Ascending aorta (tissue), 2 donors: ENCODE results near the gene CNPY4. TPM values are rescaled to one million over a fixed set of nuclear protein-coding genes. Genes with fewer than 3 reads are reported as not detected.

ENCODE experiments used
- DNase-seq, 2 donors: peaks; one replicate each; pipeline ENCODE4 v3.0.0-alpha.2; 2019; ENCODE audit warnings: low spot score in 2 of 2
- H3K27ac ChIP-seq, 2 donors: fragments of 200-600 bp; sonication (generic); one replicate each; pipeline ENCODE4 v1.5.1; 2016 to 2017; ENCODE audit warnings: mild to moderate bottlenecking in 1 of 2
- H3K27me3 ChIP-seq: fragments of 200-600 bp; sonication (generic); one replicate; pipeline ENCODE4 v1.5.1; 2017
- H3K36me3 ChIP-seq, 2 donors: fragments of 200-600 bp; sonication (generic); one replicate each; pipeline ENCODE4 v1.5.1; 2016
- H3K4me1 ChIP-seq, 2 donors: fragments of 200-600 bp; sonication (generic); one replicate each; pipeline ENCODE4 v1.5.1; 2016 to 2017; ENCODE audit warnings: mild to moderate bottlenecking in 1 of 2
- H3K4me3 ChIP-seq, 2 donors: fragments of 200-600 bp; sonication (generic); one replicate each; pipeline ENCODE4 v1.5.1; 2016 to 2017; ENCODE audit warnings: mild to moderate bottlenecking in 1 of 2
- H3K9me3 ChIP-seq, 2 donors: fragments of 200-600 bp; sonication (generic); one replicate each; pipeline ENCODE4 v1.5.1; 2016
- intact Hi-C: fragments of 100-400 bp; cut with DNase I; formaldehyde crosslinking; loops from one replicate; pipeline ENCODE4 v1.15.1; 2023
- total RNA-seq: library from RNA; depleted of rRNA; stranded (reverse); fragments of >200 nt; gene quantifications from one replicate; pipeline ENCODE4 v1.1.0, GENCODE V29; 2016
- TF ChIP-seq, protein P1 (sequence below), 3 experiments: fragments of 200-600 bp in 2 of 3; fragments of 450-650 bp in 1 of 3; sonication (generic) in 2 of 3; IDR thresholded peaks; one replicate each; pipeline ENCODE4 v1.5.1; 2016 to 2019; ENCODE audit warnings: antibody characterized with exemption in 3 of 3, mild to moderate bottlenecking in 1 of 3, moderate library complexity in 1 of 3

The CNPY4 gene
- total RNA-seq, 1 donor from 2014 or later: 1.4 TPM

- Histone ChIP-seq H3K9me3 (no peaks in the 10 kb centered on the region), H3K4me1 (peaks cover 6 to 9% of the 10 kb centered on the region in 2 donors), H3K4me3 (peak overlapping the region; percentile 64 to 86), H3K27ac (peak overlapping the region; percentile 54 to 89), H3K27me3 (no peaks in the 10 kb centered on the region), H3K36me3 (peaks cover under 1 to 3% of the 10 kb centered on the region in 2 donors)
- intact Hi-C loops: loop anchor here (1.0 to 2.0 kb wide), 3 partner anchors 21 to 29 kb away; partner anchors contain the start of genes CNPY4, GPC2, MBLAC1 and STAG3
- TF ChIP-seq, protein P1, sequence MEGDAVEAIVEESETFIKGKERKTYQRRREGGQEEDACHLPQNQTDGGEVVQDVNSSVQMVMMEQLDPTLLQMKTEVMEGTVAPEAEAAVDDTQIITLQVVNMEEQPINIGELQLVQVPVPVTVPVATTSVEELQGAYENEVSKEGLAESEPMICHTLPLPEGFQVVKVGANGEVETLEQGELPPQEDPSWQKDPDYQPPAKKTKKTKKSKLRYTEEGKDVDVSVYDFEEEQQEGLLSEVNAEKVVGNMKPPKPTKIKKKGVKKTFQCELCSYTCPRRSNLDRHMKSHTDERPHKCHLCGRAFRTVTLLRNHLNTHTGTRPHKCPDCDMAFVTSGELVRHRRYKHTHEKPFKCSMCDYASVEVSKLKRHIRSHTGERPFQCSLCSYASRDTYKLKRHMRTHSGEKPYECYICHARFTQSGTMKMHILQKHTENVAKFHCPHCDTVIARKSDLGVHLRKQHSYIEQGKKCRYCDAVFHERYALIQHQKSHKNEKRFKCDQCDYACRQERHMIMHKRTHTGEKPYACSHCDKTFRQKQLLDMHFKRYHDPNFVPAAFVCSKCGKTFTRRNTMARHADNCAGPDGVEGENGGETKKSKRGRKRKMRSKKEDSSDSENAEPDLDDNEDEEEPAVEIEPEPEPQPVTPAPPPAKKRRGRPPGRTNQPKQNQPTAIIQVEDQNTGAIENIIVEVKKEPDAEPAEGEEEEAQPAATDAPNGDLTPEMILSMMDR (IDR thresholded peaks at IDR 0.05): no peak
- DNase-seq: no peak
These were observed 28.8 kb downstream of the CNPY4 start for GRCh38 chr7:100148225-100148558.

- peak within 1 kb of the TSS; percentile 88 to 89 for H3K27ac ChIP-seq
- intact Hi-C loops: loop anchor here (1.0 to 2.0 kb wide), 3 partner anchors 22 to 30 kb away; partner anchors contain the start of genes CNPY4, GPC2, MBLAC1 and STAG3
These were observed 29.3 kb downstream of the CNPY4 start, which contains the start of gene LAMTOR4 for GRCh38 chr7:100148559-100149328. TSS of gene LAMTOR4 (plus strand) at chr7:100148918. CDS start at chr7:100148973, 55 bp downstream.

DNA sequence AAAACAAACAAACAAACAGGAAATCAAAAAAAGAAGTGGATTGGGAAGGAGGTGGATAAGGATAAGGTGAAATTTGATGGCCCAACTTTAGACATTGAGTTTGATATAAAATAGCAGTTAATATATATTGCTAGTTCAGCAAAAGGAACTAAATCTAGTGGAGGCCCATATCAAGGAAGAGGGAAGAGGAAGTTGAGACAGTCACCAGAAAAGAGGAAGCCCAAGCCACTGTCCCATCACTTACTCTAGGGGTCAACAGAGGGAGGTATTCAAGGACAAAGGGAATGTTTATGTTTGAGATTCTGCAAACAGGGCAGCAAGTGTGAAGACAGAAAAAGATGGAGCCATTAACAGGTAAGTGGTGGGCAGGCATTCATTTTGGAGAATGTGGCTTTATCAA, 33.0 kb downstream of the CNPY4 start:
- TF ChIP-seq, protein P1 (IDR thresholded peaks at IDR 0.05): no peak
- intact Hi-C loops: loop anchor here (10.0 kb wide), 1 partner anchor 542 kb away; the partner anchor contains the start of gene GIGYF1
- Histone ChIP-seq H3K4me3 (no peak overlapping the region), H3K36me3 (peaks cover 27 to 37% of the 10 kb centered on the region in 2 donors), H3K4me1 (peaks cover 6 to 13% of the 10 kb centered on the region in 2 donors), H3K27me3 (no peaks in the 10 kb centered on the region), H3K9me3 (no peaks in the 10 kb centered on the region), H3K27ac (no peak overlapping the region)
- no peak for DNase-seq

More at GRCh38 chr7:100148559-100149328, 29.3 kb downstream of the CNPY4 start, which contains the start of gene LAMTOR4:
- Histone ChIP-seq H3K9me3 (no peaks in the 10 kb centered on the region), H3K27me3 (no peaks in the 10 kb centered on the region), H3K4me3 (peak within 1 kb of the TSS; percentile 86 to 91), H3K4me1 (peaks cover 6 to 9% of the 10 kb centered on the region in 2 donors), H3K36me3 (peaks cover 6 to 8% of the 10 kb centered on the region in 2 donors)
- DNase-seq: peak; percentile 98 to 99
- TF ChIP-seq, protein P1 (IDR thresholded peaks at IDR 0.05): no peak

DNA sequence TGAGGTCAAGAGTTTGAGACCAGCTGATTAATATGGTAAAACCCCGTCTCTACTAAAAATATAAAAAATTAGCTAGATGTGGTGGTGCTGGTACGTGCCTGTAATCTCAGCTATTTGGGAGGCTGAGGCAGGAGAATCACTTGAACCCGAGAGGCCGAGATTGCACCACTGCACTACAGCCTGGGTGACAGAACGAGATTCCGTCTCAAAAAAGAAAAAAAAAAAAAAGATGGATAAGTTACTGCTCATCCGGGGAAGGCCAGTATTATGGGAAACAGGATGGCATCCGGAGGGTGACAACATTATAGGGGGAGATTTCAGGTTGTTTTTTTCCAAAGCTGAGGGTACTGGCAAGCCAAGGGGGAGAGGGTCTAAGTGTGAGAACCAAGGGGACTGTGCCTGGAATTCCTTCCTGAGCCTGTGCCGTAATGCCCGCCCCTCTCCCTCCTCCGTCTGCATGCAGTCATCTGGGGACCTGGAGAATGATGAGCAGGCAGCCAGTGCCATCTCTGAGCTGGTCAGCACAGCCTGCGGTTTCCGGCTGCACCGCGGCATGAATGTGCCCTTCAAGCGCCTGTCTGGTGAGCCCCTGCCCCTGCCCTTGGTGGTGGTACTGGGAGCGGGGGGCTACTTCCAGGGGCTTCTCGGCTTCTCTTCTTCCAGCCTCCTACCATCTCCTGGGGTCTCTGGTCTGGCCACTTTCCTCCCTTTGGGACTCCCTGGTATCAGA, 33.7 kb downstream of the CNPY4 start:
- no peaks in the 10 kb centered on the region for H3K9me3 ChIP-seq
- peaks cover 27 to 37% of the 10 kb centered on the region in 2 donors for H3K36me3 ChIP-seq
- intact Hi-C loops: loop anchor here (10.0 kb wide), 1 partner anchor 542 kb away; the partner anchor contains the start of gene GIGYF1
- H3K4me3 ChIP-seq: no peak overlapping the region
- H3K27me3 ChIP-seq: no peaks in the 10 kb centered on the region
- H3K4me1 ChIP-seq: peaks cover 6 to 15% of the 10 kb centered on the region in 2 donors
- TF ChIP-seq, protein P1 (IDR thresholded peaks at IDR 0.05): no peak
- DNase-seq: no peak
- H3K27ac ChIP-seq: no peak overlapping the region

DNA sequence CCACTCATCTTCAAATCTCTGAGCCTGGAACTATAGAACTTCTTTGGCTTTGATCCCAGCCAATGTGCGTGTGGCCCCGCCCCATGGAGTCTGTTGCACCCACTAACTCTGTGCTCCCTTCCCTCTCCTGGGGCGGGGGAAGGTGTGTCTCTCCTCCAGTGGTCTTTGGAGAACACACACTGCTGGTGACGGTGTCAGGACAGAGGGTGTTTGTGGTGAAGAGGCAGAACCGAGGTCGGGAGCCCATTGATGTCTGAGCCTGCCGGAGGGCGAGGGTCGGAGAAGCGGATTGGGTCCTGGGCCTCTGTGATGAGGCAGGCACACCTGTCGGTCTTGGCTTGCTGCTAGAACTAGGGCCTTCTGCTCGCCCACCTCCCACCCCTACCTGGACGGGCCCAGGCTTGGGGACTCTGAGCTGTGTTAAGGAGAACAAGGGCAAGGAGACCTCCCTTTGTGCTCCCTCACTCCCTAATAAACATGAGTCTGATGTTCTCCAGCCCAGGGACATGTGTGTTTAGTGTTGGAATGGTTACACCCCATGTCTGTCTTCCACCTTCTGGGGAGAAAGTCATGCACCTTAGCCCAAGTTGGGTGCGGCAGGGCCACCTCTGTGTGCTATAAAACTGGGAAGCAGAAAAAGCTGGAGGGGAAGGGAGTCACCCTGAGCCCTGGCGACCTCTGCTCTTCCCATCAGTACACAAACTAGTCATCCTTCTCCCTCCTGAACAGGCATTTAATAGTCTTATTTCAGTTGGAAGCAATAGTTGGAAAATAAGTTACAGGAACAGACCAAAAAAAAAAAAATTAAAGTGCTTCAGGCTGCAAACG, 34.5 kb downstream of the CNPY4 start:
- H3K27me3 ChIP-seq: no peaks in the 10 kb centered on the region
- intact Hi-C loops: loop anchor here (10.0 kb wide), 1 partner anchor 541 kb away; the partner anchor contains the start of gene GIGYF1
- H3K36me3 ChIP-seq: peaks cover 27 to 37% of the 10 kb centered on the region in 2 donors
- H3K4me3 ChIP-seq: no peak overlapping the region
- peaks cover 6 to 15% of the 10 kb centered on the region in 2 donors for H3K4me1 ChIP-seq
- DNase-seq: no peak
- no peaks in the 10 kb centered on the region for H3K9me3 ChIP-seq
- TF ChIP-seq, protein P1 (IDR thresholded peaks at IDR 0.05): no peak
- peak overlapping the region in 1 of 2 donors; percentile 29 for H3K27ac ChIP-seq
